PC-9 (cell line): ENCODE measurements around the gene OPN3. TPM values are rescaled to one million over a fixed set of nuclear protein-coding genes. Genes with fewer than 3 reads are reported as not detected.

Experiments used
- BruUV-seq: library from RNA; stranded (reverse); fragments of 400-500 nt; replicated peaks from 2 replicates; lab custom pipeline; 2021; lab: Mats Ljungman, UMichigan
- CTCF ChIA-PET: fragments of 300-600 bp; sonication (Branson Sonifier 250); formaldehyde crosslinking; loops from one replicate; lab custom pipeline; 2022; ENCODE audit warnings: antibody characterized with exemption; lab: Charles Lee
- POLR2A ChIA-PET: fragments of 300-600 bp; sonication (Branson Sonifier 250); formaldehyde crosslinking; loops from one replicate; lab custom pipeline; 2022; ENCODE audit warnings: antibody characterized with exemption; ENCODE audit not compliant: unreplicated experiment; lab: Charles Lee
- DNase-seq, 2 experiments: peaks; one replicate each; pipeline versions ENCODE4 v3.0.0 to v3.0.0-alpha.2; 2015 to 2022; ENCODE audit warnings: mixed read lengths in 1 of 2
- H2AFZ ChIP-seq: fragments of 200-600 bp; sonication (generic); 2 replicates; pipeline ENCODE4 v1.8.1; 2017; ENCODE audit warnings: antibody characterized with exemption
- H3F3A ChIP-seq: fragments of 200-600 bp; sonication (generic); 2 replicates; pipeline ENCODE4 v1.8.1; 2017; ENCODE audit warnings: antibody characterized with exemption, mild to moderate bottlenecking, low read depth; ENCODE audit not compliant: insufficient read depth
- H3K27ac ChIP-seq: fragments of 200-600 bp; sonication (generic); 2 replicates; pipeline ENCODE4 v1.6.1; 2016; ENCODE audit warnings: mixed run types
- H3K27me3 ChIP-seq: fragments of 200-600 bp; sonication (generic); 2 replicates; pipeline ENCODE4 v1.6.1; 2016; ENCODE audit warnings: low read depth, mixed run types; ENCODE audit not compliant: insufficient read depth
- H3K36me3 ChIP-seq: fragments of 200-600 bp; sonication (generic); 2 replicates; pipeline ENCODE4 v1.6.1; 2016; ENCODE audit warnings: low read depth, mixed run types
- H3K4me1 ChIP-seq: fragments of 200-600 bp; sonication (generic); replicated peaks from 2 replicates; pipeline ENCODE4 v1.6.1; 2016; ENCODE audit warnings: mixed run types; ENCODE audit not compliant: insufficient read depth
- H3K4me2 ChIP-seq: fragments of 200-600 bp; sonication (generic); 2 replicates; pipeline ENCODE4 v1.6.1; 2017; ENCODE audit warnings: mixed run types
- H3K4me3 ChIP-seq: fragments of 200-600 bp; sonication (generic); 2 replicates; pipeline ENCODE4 v1.6.1; 2016; ENCODE audit warnings: mixed run types
- H3K79me2 ChIP-seq: fragments of 200-600 bp; sonication (generic); 2 replicates; pipeline ENCODE4 v1.6.1; 2017; ENCODE audit warnings: low read depth, mixed run types
- H3K9me2 ChIP-seq: fragments of 200-600 bp; sonication (generic); 2 replicates; pipeline ENCODE4 v1.8.1; 2017; ENCODE audit warnings: mild to moderate bottlenecking; ENCODE audit not compliant: insufficient read depth
- H3K9me3 ChIP-seq: fragments of 200-600 bp; sonication (generic); 2 replicates; pipeline ENCODE4 v1.8.1; 2016; ENCODE audit warnings: low read depth; ENCODE audit not compliant: insufficient read depth
- H4K20me1 ChIP-seq: fragments of 200-600 bp; sonication (generic); 2 replicates; pipeline ENCODE4 v1.8.1; 2017; ENCODE audit not compliant: insufficient read depth
- EZH2 ChIP-seq: fragments of 200-600 bp; sonication (generic); IDR thresholded peaks from 2 replicates; pipeline ENCODE4 v1.8.0; 2017; ENCODE audit warnings: antibody characterized with exemption, low read depth
- intact Hi-C: fragments of 100-400 bp; cut with micrococcal nuclease; formaldehyde crosslinking; loops from one replicate; pipeline ENCODE4 v1.10.0; 2022; ENCODE audit not compliant: unreplicated experiment
- total RNA-seq: library from RNA; stranded (reverse); gene quantifications from 2 replicates; pipeline ENCODE4 v1.2.3, GENCODE V29; 2021
- TF ChIP-seq, protein P1 (sequence below): fragments of 200-600 bp; sonication (generic); conservative IDR thresholded peaks from 2 replicates; pipeline ENCODE4 v1.6.1; 2017; ENCODE audit warnings: mixed run types, antibody characterized with exemption, mild to moderate bottlenecking, moderate library complexity

OPN3 gene
- total RNA-seq, 1 experiment from 2014 or later: 62.7 TPM

DNA sequence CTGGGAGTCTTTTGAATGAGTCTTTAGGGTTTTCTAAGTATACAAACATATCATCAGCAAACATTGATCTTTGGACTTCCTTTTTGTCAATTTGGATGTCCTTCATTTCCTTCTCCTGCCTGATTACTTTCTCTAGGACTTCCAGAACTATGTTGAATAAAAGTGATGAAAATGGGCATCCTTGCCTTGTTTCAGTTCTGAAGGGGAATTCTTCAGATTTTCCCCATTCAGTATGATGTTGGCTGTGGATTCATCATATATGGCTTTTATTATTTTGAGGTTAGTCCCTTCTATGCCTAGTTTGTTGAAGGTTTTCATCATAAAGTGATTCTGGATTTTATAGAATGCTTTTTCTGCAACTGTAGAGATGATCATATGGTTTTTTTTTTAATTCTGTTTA lies 66.0 kb downstream of the OPN3 start:
- no peaks in the 10 kb centered on the region for H3F3A ChIP-seq
- no peaks in the 10 kb centered on the region for H3K4me1 ChIP-seq
- CTCF ChIA-PET: no interaction called here
- H3K36me3 ChIP-seq: no peaks in the 10 kb centered on the region
- H3K9me2 ChIP-seq: no peaks in the 10 kb centered on the region
- POLR2A ChIA-PET: no interaction called here
- no TSS peak for BruUV-seq
- H3K27me3 ChIP-seq: no peaks in the 10 kb centered on the region
- H3K4me2 ChIP-seq: no peak overlapping the region
- intact Hi-C loops: no loop called here
- H2AFZ ChIP-seq: no peak overlapping the region
- DNase-seq: no peak
- peaks cover 8% of the 10 kb centered on the region; the same call in 1 of the 2 replicates for H3K9me3 ChIP-seq
- TF ChIP-seq, protein P1, sequence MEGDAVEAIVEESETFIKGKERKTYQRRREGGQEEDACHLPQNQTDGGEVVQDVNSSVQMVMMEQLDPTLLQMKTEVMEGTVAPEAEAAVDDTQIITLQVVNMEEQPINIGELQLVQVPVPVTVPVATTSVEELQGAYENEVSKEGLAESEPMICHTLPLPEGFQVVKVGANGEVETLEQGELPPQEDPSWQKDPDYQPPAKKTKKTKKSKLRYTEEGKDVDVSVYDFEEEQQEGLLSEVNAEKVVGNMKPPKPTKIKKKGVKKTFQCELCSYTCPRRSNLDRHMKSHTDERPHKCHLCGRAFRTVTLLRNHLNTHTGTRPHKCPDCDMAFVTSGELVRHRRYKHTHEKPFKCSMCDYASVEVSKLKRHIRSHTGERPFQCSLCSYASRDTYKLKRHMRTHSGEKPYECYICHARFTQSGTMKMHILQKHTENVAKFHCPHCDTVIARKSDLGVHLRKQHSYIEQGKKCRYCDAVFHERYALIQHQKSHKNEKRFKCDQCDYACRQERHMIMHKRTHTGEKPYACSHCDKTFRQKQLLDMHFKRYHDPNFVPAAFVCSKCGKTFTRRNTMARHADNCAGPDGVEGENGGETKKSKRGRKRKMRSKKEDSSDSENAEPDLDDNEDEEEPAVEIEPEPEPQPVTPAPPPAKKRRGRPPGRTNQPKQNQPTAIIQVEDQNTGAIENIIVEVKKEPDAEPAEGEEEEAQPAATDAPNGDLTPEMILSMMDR: no peak
- no peak for TF ChIP-seq EZH2
- no peaks in the 10 kb centered on the region for H3K79me2 ChIP-seq
- no peaks in the 10 kb centered on the region for H4K20me1 ChIP-seq
- H3K27ac ChIP-seq: no peak overlapping the region
- H3K4me3 ChIP-seq: no peak overlapping the region

DNA sequence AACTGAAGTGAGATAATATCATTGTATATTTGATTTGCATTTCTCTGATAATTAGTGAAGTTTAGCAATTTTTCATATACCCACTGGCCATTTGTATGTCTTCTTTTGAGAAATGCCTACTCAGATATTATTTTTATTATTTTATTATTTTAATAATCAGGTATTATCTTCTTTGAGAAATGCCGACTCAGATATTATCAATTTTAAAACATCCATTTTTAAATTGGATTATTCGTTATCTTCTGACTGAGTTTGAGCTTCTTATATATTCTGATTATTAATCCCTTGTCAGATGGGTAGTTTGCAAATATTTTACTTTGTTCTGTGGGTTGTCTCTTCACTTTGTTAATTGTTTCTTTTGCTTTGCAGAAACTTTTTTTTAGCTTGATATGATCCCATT lies 70.3 kb downstream of the OPN3 start:
- DNase-seq: no peak
- Histone ChIP-seq H3K9me3 (peaks cover 4% of the 10 kb centered on the region; the same call in 1 of the 2 replicates), H3K27ac (no peak overlapping the region), H3K9me2 (no peaks in the 10 kb centered on the region), H3F3A (no peaks in the 10 kb centered on the region), H3K4me1 (no peaks in the 10 kb centered on the region), H3K4me2 (no peak overlapping the region), H3K4me3 (no peak overlapping the region), H2AFZ (no peak overlapping the region), H3K36me3 (no peaks in the 10 kb centered on the region), H4K20me1 (no peaks in the 10 kb centered on the region), H3K79me2 (no peaks in the 10 kb centered on the region), H3K27me3 (no peaks in the 10 kb centered on the region)
- ChIA-PET POLR2A (no interaction called here), CTCF (no interaction called here)
- intact Hi-C loops: no loop called here
- no TSS peak for BruUV-seq
- TF ChIP-seq, protein P1: no peak
- TF ChIP-seq EZH2: no peak

GRCh38 chr1:241560849-241561187 lies 79.4 kb downstream of the OPN3 start:
- Histone ChIP-seq H3F3A (no peaks in the 10 kb centered on the region), H3K4me2 (no peak overlapping the region), H3K4me3 (no peak overlapping the region), H2AFZ (no peak overlapping the region), H3K9me2 (peaks cover 4% of the 10 kb centered on the region), H3K27ac (no peak overlapping the region), H3K4me1 (peaks cover 10% of the 10 kb centered on the region; the same call in 1 of the 2 replicates), H3K79me2 (no peaks in the 10 kb centered on the region), H4K20me1 (no peaks in the 10 kb centered on the region), H3K27me3 (no peaks in the 10 kb centered on the region), H3K36me3 (no peaks in the 10 kb centered on the region), H3K9me3 (no peaks in the 10 kb centered on the region)
- no TSS peak for BruUV-seq
- intact Hi-C loops: no loop called here
- ChIA-PET CTCF (no interaction called here), POLR2A (no interaction called here)
- TF ChIP-seq EZH2: no peak
- TF ChIP-seq, protein P1: no peak
- no peak for DNase-seq
